ENCODE data around the gene WWC2.

The WWC2 gene

DNA sequence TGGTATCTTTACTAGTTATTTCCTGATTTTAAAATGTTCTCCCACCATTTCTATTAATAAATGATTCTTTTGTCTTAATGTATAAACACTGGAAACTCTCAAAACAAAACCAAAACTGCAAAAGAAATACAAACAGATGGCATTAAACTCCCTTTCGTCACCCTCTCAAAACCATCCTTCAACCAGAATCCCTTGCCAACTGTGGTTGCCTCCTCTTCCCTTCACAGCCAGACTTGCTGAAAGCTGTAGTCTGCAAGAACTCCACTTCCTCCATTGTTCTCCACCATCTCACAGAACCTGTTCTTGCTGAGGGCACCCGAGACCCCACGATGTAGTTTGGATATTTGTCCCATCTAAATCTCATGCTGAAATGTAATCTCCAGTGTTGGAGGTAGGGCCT, 96.5 kb downstream of the WWC2 start (continued):
- TF ChIP-seq, protein P1, sequence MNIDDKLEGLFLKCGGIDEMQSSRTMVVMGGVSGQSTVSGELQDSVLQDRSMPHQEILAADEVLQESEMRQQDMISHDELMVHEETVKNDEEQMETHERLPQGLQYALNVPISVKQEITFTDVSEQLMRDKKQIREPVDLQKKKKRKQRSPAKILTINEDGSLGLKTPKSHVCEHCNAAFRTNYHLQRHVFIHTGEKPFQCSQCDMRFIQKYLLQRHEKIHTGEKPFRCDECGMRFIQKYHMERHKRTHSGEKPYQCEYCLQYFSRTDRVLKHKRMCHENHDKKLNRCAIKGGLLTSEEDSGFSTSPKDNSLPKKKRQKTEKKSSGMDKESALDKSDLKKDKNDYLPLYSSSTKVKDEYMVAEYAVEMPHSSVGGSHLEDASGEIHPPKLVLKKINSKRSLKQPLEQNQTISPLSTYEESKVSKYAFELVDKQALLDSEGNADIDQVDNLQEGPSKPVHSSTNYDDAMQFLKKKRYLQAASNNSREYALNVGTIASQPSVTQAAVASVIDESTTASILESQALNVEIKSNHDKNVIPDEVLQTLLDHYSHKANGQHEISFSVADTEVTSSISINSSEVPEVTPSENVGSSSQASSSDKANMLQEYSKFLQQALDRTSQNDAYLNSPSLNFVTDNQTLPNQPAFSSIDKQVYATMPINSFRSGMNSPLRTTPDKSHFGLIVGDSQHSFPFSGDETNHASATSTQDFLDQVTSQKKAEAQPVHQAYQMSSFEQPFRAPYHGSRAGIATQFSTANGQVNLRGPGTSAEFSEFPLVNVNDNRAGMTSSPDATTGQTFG (tag by site-specific recombination; IDR thresholded peaks at IDR 0.05; ENCODE audit: borderline replicate concordance), result no peak
- TF ChIP-seq ZNF416 (tag by site-specific recombination; IDR thresholded peaks at IDR 0.05) (no peak), ZNF366 (tag by site-specific recombination; conservative IDR thresholded peaks at IDR 0.05) (no peak)

DNA sequence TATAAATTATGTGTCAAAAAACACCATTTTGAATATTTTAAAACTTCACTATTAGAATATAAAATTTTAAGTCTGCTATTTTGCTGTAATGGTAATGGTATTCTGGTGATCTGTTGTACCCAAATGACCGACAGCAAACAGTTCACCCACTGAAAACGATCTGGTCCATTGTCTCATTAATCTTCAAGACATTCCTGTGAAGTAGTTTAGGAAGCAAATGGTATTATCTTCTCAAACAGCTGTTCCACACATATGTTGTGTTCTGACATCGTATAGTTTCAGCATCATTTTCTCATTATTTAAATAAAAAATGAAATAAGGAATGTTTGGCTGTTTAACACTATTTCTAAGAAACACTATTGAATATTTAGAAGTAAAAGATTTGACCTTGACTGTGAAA, 98.1 kb downstream of the WWC2 start:
- Histone ChIP-seq H3K27ac (ENCODE audit: extremely low read depth, low read depth, low read length) (no peak overlapping the region), H3K4me3 (ENCODE audit: low read depth, low read length) (no peak overlapping the region), H3K4me1 (ENCODE audit: control insufficient read depth, insufficient read depth, low read length) (no peaks in the 10 kb centered on the region), H3K36me3 (ENCODE audit: control insufficient read depth in 2 of 2, insufficient read depth in 1 of 2, low read length in 2 of 2) (peaks cover 0 to 3% of the 10 kb centered on the region in 2 experiments; a peak in 1 of 3 replicates), H3K9me3 (ENCODE audit: control insufficient read depth, insufficient read depth, low read depth, low read length) (no peaks in the 10 kb centered on the region)
- TF ChIP-seq ZNF529 (tag by site-specific recombination; IDR thresholded peaks at IDR 0.05; ENCODE audit: insufficient replicate concordance) (no peak), ZNF366 (tag by site-specific recombination; conservative IDR thresholded peaks at IDR 0.05) (no peak), ZFP3 (tag by site-specific recombination; IDR thresholded peaks at IDR 0.05; ENCODE audit: low read depth) (no peak), ZNF626 (tag by site-specific recombination; IDR thresholded peaks at IDR 0.05) (no peak), ZSCAN30 (tag by site-specific recombination; IDR thresholded peaks at IDR 0.05) (no peak), GLI4 (tag by site-specific recombination; IDR thresholded peaks at IDR 0.05) (no peak)
- TF ChIP-seq, protein P2, sequence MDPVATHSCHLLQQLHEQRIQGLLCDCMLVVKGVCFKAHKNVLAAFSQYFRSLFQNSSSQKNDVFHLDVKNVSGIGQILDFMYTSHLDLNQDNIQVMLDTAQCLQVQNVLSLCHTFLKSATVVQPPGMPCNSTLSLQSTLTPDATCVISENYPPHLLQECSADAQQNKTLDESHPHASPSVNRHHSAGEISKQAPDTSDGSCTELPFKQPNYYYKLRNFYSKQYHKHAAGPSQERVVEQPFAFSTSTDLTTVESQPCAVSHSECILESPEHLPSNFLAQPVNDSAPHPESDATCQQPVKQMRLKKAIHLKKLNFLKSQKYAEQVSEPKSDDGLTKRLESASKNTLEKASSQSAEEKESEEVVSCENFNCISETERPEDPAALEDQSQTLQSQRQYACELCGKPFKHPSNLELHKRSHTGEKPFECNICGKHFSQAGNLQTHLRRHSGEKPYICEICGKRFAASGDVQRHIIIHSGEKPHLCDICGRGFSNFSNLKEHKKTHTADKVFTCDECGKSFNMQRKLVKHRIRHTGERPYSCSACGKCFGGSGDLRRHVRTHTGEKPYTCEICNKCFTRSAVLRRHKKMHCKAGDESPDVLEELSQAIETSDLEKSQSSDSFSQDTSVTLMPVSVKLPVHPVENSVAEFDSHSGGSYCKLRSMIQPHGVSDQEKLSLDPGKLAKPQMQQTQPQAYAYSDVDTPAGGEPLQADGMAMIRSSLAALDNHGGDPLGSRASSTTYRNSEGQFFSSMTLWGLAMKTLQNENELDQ (tag by site-specific recombination; IDR thresholded peaks at IDR 0.05; ENCODE audit: low read depth), result no peak
- TF ChIP-seq, protein P3, sequence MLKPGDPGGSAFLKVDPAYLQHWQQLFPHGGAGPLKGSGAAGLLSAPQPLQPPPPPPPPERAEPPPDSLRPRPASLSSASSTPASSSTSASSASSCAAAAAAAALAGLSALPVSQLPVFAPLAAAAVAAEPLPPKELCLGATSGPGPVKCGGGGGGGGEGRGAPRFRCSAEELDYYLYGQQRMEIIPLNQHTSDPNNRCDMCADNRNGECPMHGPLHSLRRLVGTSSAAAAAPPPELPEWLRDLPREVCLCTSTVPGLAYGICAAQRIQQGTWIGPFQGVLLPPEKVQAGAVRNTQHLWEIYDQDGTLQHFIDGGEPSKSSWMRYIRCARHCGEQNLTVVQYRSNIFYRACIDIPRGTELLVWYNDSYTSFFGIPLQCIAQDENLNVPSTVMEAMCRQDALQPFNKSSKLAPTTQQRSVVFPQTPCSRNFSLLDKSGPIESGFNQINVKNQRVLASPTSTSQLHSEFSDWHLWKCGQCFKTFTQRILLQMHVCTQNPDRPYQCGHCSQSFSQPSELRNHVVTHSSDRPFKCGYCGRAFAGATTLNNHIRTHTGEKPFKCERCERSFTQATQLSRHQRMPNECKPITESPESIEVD (tag by site-specific recombination; IDR thresholded peaks at IDR 0.05), result no peak
- POLR2A ChIA-PET, result no interaction called here
- CTCF ChIA-PET, result interaction anchor here (0.6 kb wide), 1 partner anchor 53 kb away, joined by 3 read pairs; no protein-coding TSS in a partner anchor

DNA sequence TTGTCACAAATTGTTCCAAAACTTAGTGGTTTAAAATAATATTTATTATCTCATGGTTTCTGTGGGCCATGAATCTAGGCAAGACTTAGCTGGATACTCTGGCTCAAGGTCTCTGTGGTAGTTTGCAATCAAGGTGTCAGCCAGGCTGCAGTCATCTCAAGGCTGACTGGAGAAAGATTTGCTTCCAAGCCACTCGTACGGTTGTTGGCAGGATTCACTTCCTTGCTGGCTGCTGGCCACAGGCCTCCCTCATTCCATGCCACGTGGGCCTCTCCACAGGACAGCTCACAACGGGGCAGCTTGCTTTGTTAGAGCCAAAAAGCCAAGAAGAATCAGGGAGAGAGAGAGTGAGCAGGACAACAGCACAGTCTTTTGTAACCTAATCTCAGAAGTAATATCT, 101.4 kb downstream of the WWC2 start:
- no peaks in the 10 kb centered on the region for H3K9me3 ChIP-seq (ENCODE audit: control insufficient read depth, insufficient read depth, low read depth, low read length)
- peaks cover 0 to 3% of the 10 kb centered on the region in 2 experiments; a peak in 1 of 3 replicates for H3K36me3 ChIP-seq (ENCODE audit: control insufficient read depth in 2 of 2, insufficient read depth in 1 of 2, low read length in 2 of 2)
- ChIA-PET POLR2A (no interaction called here), CTCF (no interaction called here)
- H3K4me1 ChIP-seq (ENCODE audit: control insufficient read depth, insufficient read depth, low read length), result no peaks in the 10 kb centered on the region
- H3K4me3 ChIP-seq (ENCODE audit: low read depth, low read length), result no peak overlapping the region
- no peak overlapping the region for H3K27ac ChIP-seq (ENCODE audit: extremely low read depth, low read depth, low read length)
- no peak for TF ChIP-seq ZXDB (tag by site-specific recombination; IDR thresholded peaks at IDR 0.05)
- TF ChIP-seq ZNF433 (tag by site-specific recombination; IDR thresholded peaks at IDR 0.05; ENCODE audit: low read depth), result no peak
- TF ChIP-seq ZNF561 (tag by site-specific recombination; IDR thresholded peaks at IDR 0.05; ENCODE audit: borderline replicate concordance), result no peak
- no peak for TF ChIP-seq ZNF624 (tag by site-specific recombination; IDR thresholded peaks at IDR 0.05)
- no peak for TF ChIP-seq YY1 (tag by site-specific recombination; IDR thresholded peaks at IDR 0.05)
- TF ChIP-seq, protein P4, sequence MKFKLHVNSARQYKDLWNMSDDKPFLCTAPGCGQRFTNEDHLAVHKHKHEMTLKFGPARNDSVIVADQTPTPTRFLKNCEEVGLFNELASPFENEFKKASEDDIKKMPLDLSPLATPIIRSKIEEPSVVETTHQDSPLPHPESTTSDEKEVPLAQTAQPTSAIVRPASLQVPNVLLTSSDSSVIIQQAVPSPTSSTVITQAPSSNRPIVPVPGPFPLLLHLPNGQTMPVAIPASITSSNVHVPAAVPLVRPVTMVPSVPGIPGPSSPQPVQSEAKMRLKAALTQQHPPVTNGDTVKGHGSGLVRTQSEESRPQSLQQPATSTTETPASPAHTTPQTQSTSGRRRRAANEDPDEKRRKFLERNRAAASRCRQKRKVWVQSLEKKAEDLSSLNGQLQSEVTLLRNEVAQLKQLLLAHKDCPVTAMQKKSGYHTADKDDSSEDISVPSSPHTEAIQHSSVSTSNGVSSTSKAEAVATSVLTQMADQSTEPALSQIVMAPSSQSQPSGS (tag by site-specific recombination; IDR thresholded peaks at IDR 0.05; ENCODE audit: low read depth), result no peak
- TF ChIP-seq, protein P5, sequence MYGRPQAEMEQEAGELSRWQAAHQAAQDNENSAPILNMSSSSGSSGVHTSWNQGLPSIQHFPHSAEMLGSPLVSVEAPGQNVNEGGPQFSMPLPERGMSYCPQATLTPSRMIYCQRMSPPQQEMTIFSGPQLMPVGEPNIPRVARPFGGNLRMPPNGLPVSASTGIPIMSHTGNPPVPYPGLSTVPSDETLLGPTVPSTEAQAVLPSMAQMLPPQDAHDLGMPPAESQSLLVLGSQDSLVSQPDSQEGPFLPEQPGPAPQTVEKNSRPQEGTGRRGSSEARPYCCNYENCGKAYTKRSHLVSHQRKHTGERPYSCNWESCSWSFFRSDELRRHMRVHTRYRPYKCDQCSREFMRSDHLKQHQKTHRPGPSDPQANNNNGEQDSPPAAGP (tag by site-specific recombination; IDR thresholded peaks at IDR 0.05), result no peak
- TF ChIP-seq ZNF37A (tag by site-specific recombination; IDR thresholded peaks at IDR 0.05), result no peak
- no peak for TF ChIP-seq ZBTB7A (tag by site-specific recombination; IDR thresholded peaks at IDR 0.05; ENCODE audit: low read depth)
- TF ChIP-seq, protein P6, sequence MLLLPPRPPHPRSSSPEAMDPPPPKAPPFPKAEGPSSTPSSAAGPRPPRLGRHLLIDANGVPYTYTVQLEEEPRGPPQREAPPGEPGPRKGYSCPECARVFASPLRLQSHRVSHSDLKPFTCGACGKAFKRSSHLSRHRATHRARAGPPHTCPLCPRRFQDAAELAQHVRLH (tag by site-specific recombination; IDR thresholded peaks at IDR 0.05), result no peak
- TF ChIP-seq TRIM28 (IDR thresholded peaks at IDR 0.05; ENCODE audit: borderline replicate concordance, low read length), result no peak
- no peak for TF ChIP-seq ZNF155 (tag by site-specific recombination; IDR thresholded peaks at IDR 0.05)
- TF ChIP-seq, protein P7, sequence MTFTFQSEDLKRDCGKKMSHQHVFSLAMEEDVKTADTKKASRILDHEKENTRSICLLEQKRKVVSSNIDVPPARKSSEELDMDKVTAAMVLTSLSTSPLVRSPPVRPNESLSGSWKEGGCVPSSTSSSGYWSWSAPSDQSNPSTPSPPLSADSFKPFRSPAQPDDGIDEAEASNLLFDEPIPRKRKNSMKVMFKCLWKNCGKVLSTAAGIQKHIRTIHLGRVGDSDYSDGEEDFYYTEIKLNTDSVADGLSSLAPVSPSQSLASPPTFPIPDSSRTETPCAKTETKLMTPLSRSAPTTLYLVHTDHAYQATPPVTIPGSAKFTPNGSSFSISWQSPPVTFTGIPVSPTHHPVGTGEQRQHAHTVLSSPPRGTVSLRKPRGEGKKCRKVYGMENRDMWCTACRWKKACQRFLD (tag by site-specific recombination; IDR thresholded peaks at IDR 0.05), result no peak
- TF ChIP-seq ZNF558 (tag by site-specific recombination; IDR thresholded peaks at IDR 0.05), result no peak
